Measurements from ENCODE around the gene HOXA6. TPM values are rescaled to one million over a fixed set of nuclear protein-coding genes. Genes with fewer than 3 reads are reported as not detected.

Gene HOXA6
- polyA plus RNA-seq, 2 of the 4 experiments (the other 2 are of a cell fraction): 0.90 to 2.1 TPM

DNA sequence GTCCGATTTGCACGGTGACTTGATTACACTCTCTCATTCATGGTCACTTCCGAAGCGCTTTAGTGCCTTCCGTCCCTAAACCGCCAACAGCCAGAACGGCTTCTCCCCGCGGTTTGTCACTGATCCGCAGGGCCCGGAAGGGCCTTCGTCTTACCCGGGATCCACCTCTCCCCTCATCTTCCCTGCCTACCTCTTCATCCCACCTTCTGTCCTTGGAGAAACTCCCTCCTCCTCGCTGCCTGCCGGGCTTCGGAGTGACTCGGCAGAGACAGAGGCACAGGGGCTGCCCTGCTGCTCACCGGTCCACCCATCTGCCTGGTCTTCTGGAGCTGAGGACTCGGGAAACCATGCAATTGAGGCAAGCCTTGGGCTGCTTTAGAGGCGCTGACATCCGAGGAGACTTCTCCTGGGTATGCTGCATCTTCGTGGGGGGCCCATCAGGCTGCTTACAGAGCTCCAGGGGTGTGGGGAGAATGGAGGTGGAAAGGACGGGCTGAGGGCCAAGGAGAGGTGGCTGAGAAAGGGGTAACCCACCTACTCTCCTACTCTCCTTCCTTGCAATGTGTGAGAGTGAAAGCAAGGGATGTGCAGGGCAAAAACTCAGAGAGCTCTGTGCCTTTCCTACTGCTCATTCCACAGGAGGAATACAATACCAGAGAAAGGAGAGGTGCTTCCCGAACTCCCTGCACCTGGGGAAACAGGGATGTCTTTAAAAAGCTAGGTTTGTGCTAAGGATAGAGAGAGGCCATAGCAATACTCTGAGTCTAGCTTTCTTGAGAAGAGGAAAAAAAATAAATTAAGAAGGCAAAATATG lies 38.5 kb upstream of the HOXA6 start:
- ChIA-PET CTCF (interaction anchor here (1.0 to 4.2 kb wide), 9 partner anchors 8 to 835 kb away, joined by 3 to 27 read pairs (median 4); partner anchors contain the start of genes HOXA10 and HOXA13), POLR2A (no interaction called here)
- H3K4me2 ChIP-seq: no peak overlapping the region
- 92% methylated on average over 24 of the region's 24 CpGs for WGBS (ENCODE audit: missing lambda C conversion rate)
- H3K9me3 ChIP-seq: no peaks in the 10 kb centered on the region
- no peak for DNase-seq (ENCODE audit: low read depth in 1 of 2, low spot score in 1 of 2)
- TF ChIP-seq NR3C1 (IDR thresholded peaks at IDR 0.05) (no peak), HEYL (CRISPR knock-in tag; IDR thresholded peaks at IDR 0.05) (no peak), CEBPB (IDR thresholded peaks at IDR 0.05) (no peak), HDAC2 (IDR thresholded peaks at IDR 0.05) (no peak), RFX5 (IDR thresholded peaks at IDR 0.05) (no peak), PHF8 (IDR thresholded peaks at IDR 0.05; ENCODE audit: borderline replicate concordance, low read depth) (no peak)
- TF ChIP-seq, protein P1, sequence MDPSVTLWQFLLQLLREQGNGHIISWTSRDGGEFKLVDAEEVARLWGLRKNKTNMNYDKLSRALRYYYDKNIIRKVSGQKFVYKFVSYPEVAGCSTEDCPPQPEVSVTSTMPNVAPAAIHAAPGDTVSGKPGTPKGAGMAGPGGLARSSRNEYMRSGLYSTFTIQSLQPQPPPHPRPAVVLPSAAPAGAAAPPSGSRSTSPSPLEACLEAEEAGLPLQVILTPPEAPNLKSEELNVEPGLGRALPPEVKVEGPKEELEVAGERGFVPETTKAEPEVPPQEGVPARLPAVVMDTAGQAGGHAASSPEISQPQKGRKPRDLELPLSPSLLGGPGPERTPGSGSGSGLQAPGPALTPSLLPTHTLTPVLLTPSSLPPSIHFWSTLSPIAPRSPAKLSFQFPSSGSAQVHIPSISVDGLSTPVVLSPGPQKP (IDR thresholded peaks at IDR 0.05; ENCODE audit: low read depth, low read length): no peak
- TF ChIP-seq, protein P2, sequence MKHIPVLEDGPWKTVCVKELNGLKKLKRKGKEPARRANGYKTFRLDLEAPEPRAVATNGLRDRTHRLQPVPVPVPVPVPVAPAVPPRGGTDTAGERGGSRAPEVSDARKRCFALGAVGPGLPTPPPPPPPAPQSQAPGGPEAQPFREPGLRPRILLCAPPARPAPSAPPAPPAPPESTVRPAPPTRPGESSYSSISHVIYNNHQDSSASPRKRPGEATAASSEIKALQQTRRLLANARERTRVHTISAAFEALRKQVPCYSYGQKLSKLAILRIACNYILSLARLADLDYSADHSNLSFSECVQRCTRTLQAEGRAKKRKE (CRISPR knock-in tag; IDR thresholded peaks at IDR 0.05; ENCODE audit: low read depth): no peak
- peak in 1 of 2 experiments; percentile 20; a peak in 3 of 6 replicates for ATAC-seq
- 0 out of 6 replicates have a peak overlapping the region, but pooled peaks of 1 of the 2 experiments have one; percentile 3 for H3K27ac ChIP-seq
- FAIRE-seq: no peak
- H3K4me1 ChIP-seq: peaks cover 14% of the 10 kb centered on the region; the same call in 2 of the 3 replicates
- H3K4me3 ChIP-seq: no peak overlapping the region

DNA sequence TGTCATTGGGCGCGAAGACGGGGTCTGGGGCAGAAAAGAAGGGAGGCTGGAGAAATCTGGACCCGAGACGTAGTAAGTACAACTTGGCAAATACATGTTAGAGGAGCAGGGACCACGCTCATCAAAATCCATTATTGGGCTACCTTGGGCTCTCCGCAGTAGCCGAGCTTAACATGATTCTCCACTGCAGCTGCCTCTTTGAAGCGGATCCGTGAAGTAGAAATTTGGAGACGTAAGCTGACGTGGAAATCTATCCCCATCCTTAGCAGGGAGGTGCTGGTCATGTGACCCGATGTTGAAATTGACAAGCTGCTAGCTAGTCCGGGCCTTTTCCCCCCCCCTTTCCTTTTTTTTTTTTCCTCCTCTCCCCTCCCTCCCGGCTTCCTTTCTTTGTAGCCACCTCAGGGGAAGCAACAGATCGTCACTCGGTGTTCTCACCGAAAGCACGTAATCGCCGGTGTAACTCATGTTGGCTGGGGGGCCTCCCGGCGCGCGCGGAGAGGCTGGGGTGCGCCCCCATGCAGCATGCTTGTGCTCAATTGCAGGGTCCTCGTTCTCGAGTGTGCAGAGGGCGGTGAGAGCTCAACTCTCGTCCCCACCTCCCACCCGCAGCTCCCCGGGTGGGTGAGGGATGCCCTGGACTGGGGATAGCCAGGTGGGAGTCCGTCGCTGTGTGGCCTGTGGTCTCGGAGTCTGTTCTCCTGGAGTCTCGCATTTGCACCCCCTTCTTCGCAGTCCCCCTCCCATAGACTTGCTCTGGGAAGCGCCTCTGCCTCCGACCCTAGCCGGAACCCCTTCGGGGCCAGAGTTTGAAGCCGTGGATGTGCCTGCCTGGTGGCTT lies 37.7 kb upstream of the HOXA6 start, which contains the start of gene HOXA11:
TSS of gene HOXA11 (minus strand) at position 220 of the 841 bp plus-strand sequence. CDS start at position 132, 88 bp downstream.
- ChIA-PET POLR2A (interaction anchor here (1.1 kb wide), 1 partner anchor 28 kb away, joined by 4 read pairs; the partner anchor contains the start of gene HOXA7), CTCF (interaction anchor here (1.2 to 4.2 kb wide), 3 partner anchors 11 to 25 kb away, joined by 3 to 27 read pairs (median 3); partner anchors contain the start of gene HOXA10)
- peak within 1 kb of the TSS; percentile 49 for H3K4me3 ChIP-seq
- TF ChIP-seq, protein P3, sequence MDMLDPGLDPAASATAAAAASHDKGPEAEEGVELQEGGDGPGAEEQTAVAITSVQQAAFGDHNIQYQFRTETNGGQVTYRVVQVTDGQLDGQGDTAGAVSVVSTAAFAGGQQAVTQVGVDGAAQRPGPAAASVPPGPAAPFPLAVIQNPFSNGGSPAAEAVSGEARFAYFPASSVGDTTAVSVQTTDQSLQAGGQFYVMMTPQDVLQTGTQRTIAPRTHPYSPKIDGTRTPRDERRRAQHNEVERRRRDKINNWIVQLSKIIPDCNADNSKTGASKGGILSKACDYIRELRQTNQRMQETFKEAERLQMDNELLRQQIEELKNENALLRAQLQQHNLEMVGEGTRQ (IDR thresholded peaks at IDR 0.05): peak; percentile 34; the same call in 1 of the 2 replicates
- TF ChIP-seq NR3C1 (IDR thresholded peaks at IDR 0.05): no peak
- peak within 1 kb of the TSS; percentile 77 for H3K4me2 ChIP-seq
- peak within 1 kb of the TSS; percentile 69 to 94 for H3K27ac ChIP-seq
- ATAC-seq: no peak
- no peak for DNase-seq (ENCODE audit: low read depth in 1 of 2, low spot score in 1 of 2)
- 96% methylated on average over 41 of the region's 43 CpGs for WGBS (ENCODE audit: missing lambda C conversion rate)
- no peaks in the 10 kb centered on the region for H3K9me3 ChIP-seq
- FAIRE-seq: no peak
- peaks cover 19% of the 10 kb centered on the region for H3K4me1 ChIP-seq

DNA sequence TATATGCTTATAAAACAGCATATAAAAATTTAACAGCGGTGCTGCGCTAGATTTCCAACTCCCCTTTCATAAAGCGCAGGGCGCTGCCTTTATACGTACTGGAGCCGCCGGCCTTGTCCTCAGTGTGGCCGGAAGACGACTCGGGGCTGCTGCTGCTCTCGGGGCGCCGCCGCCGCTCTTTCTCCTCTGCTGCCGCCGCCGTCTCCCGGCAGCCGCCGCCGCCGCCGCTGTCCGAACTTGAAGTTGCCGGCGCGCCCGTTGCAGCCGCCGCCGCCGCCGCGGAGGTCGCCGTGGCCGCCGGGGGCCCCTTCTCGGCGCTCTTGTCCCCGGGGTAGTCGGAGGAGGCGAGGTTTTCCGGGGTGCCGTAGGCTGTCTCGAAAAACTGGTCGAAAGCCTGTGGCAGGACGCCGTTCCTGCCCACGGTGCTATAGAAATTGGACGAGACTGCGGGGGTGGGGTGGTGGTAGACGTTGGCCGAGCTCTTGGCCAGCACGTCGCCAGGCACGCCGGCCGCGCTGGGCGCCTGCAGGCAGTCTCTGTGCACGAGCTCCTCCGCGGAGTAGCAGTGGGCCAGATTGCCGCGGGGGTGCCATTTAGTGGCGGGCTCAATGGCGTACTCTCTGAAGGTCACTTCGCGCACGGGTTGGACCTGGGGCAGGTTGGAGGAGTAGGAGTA lies 36.9 kb upstream of the HOXA6 start:
- ATAC-seq (peak; percentile 26 to 40; a peak in 4 of 6 replicates), FAIRE-seq (no peak), DNase-seq (ENCODE audit: low read depth in 1 of 2, low spot score in 1 of 2) (peak; percentile 48 to 51)
- H3K4me2 ChIP-seq: peak overlapping the region; percentile 77
- TF ChIP-seq CHD2 (IDR thresholded peaks at IDR 0.05; ENCODE audit: low read length, partially characterized antibody) (no peak), ESRRA (IDR thresholded peaks at IDR 0.05; ENCODE audit: borderline replicate concordance, low read length) (no peak), KDM5A (IDR thresholded peaks at IDR 0.05) (no peak), POLR2A (IDR thresholded peaks at IDR 0.05; ENCODE audit: low read length) (peak; percentile 37), NPAS2 (CRISPR knock-in tag; IDR thresholded peaks at IDR 0.05; ENCODE audit: borderline replicate concordance) (no peak), JUN (IDR thresholded peaks at IDR 0.05) (peak in 1 of 2 experiments; percentile 29; a peak in 1 of 5 replicates), SMC3 (IDR thresholded peaks at IDR 0.05) (no peak), PHF8 (IDR thresholded peaks at IDR 0.05; ENCODE audit: borderline replicate concordance, low read depth) (peak; percentile 29; the same call in 1 of the 2 replicates)
- TF ChIP-seq, protein P4, sequence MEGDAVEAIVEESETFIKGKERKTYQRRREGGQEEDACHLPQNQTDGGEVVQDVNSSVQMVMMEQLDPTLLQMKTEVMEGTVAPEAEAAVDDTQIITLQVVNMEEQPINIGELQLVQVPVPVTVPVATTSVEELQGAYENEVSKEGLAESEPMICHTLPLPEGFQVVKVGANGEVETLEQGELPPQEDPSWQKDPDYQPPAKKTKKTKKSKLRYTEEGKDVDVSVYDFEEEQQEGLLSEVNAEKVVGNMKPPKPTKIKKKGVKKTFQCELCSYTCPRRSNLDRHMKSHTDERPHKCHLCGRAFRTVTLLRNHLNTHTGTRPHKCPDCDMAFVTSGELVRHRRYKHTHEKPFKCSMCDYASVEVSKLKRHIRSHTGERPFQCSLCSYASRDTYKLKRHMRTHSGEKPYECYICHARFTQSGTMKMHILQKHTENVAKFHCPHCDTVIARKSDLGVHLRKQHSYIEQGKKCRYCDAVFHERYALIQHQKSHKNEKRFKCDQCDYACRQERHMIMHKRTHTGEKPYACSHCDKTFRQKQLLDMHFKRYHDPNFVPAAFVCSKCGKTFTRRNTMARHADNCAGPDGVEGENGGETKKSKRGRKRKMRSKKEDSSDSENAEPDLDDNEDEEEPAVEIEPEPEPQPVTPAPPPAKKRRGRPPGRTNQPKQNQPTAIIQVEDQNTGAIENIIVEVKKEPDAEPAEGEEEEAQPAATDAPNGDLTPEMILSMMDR (IDR thresholded peaks at IDR 0.05): no peak
- TF ChIP-seq, protein P2 (CRISPR knock-in tag; IDR thresholded peaks at IDR 0.05; ENCODE audit: low read depth): no peak
- peak overlapping the region; percentile 69 to 94 for H3K27ac ChIP-seq
- no peaks in the 10 kb centered on the region for H3K9me3 ChIP-seq
- 18% methylated on average over 50 of the region's 72 CpGs for WGBS (ENCODE audit: missing lambda C conversion rate)
- POLR2A ChIA-PET: interaction anchor here (0.7 to 1.1 kb wide), 2 partner anchors 8 to 28 kb away, joined by 4 read pairs; partner anchors contain the start of gene HOXA7
- CTCF ChIA-PET: interaction anchor here (1.4 to 4.2 kb wide), 3 partner anchors 12 to 872 kb away, joined by 3 to 27 read pairs (median 3); no protein-coding TSS in a partner anchor
- peak overlapping the region; percentile 49 for H3K4me3 ChIP-seq
- H3K4me1 ChIP-seq: peaks cover 23% of the 10 kb centered on the region
